Measurements from ENCODE around the gene C15orf40.
A peak's percentile ranks its signal among the peaks of the same experiment; 100 is the strongest.

Gene C15orf40

GRCh38 chr15:83016906-83017305 lies 5.5 kb upstream of the C15orf40 start:
- ChIA-PET POLR2A (interaction anchor here (0.5 kb wide), 1 partner anchor 285 kb away, joined by 3 read pairs; no protein-coding TSS in a partner anchor), CTCF (interaction anchor here (0.7 kb wide), 1 partner anchor 112 kb away, joined by 3 read pairs; no protein-coding TSS in a partner anchor)
- Histone ChIP-seq H3K9me3 (ENCODE audit: control insufficient read depth, insufficient read depth, low read depth, low read length) (no peaks in the 10 kb centered on the region), H3K36me3 (ENCODE audit: control insufficient read depth in 2 of 2, insufficient read depth in 1 of 2, low read length in 2 of 2) (peaks cover 42 to 48% of the 10 kb centered on the region in 2 experiments), H3K27ac (ENCODE audit: extremely low read depth, low read depth, low read length) (no peak overlapping the region), H3K4me3 (ENCODE audit: low read depth, low read length) (no peak overlapping the region), H3K4me1 (ENCODE audit: control insufficient read depth, insufficient read depth, low read length) (0 out of 2 replicates have a peak, but pooled peaks cover 2% of the 10 kb centered on the region)
- TF ChIP-seq ZNF645 (tag by site-specific recombination; IDR thresholded peaks at IDR 0.05) (no peak), ZNF561 (tag by site-specific recombination; IDR thresholded peaks at IDR 0.05; ENCODE audit: borderline replicate concordance) (no peak), ZNF324 (tag by site-specific recombination; IDR thresholded peaks at IDR 0.05) (no peak), ZNF76 (tag by site-specific recombination; IDR thresholded peaks at IDR 0.05; ENCODE audit: borderline replicate concordance, low read depth) (no peak), ZNF266 (tag by site-specific recombination; IDR thresholded peaks at IDR 0.05; ENCODE audit: low read depth) (no peak), ZNF292 (tag by site-specific recombination; IDR thresholded peaks at IDR 0.05; ENCODE audit: borderline replicate concordance, low read depth) (no peak), SCRT2 (tag by site-specific recombination; IDR thresholded peaks at IDR 0.05) (no peak), ZNF16 (tag by site-specific recombination; IDR thresholded peaks at IDR 0.05; ENCODE audit: low read depth) (no peak), ZNF660 (tag by site-specific recombination; IDR thresholded peaks at IDR 0.05) (no peak), ZNF610 (tag by site-specific recombination; IDR thresholded peaks at IDR 0.05; ENCODE audit: borderline replicate concordance) (no peak), SETDB1 (IDR thresholded peaks at IDR 0.05; ENCODE audit: insufficient read length, low read length) (no peak), ZNF555 (tag by site-specific recombination; conservative IDR thresholded peaks at IDR 0.05) (no peak)

- H3K36me3 ChIP-seq (ENCODE audit: control insufficient read depth in 2 of 2, insufficient read depth in 1 of 2, low read length in 2 of 2): peaks cover 31 to 35% of the 10 kb centered on the region in 2 experiments
- H3K9me3 ChIP-seq (ENCODE audit: control insufficient read depth, insufficient read depth, low read depth, low read length): no peaks in the 10 kb centered on the region
- H3K4me3 ChIP-seq (ENCODE audit: low read depth, low read length): no peak overlapping the region
- CTCF ChIA-PET: interaction anchor here (0.5 to 1.1 kb wide), 3 partner anchors 22 to 186 kb away, joined by 3 to 4 read pairs (median 4); no protein-coding TSS in a partner anchor
- POLR2A ChIA-PET: interaction anchor here (0.6 kb wide), 1 partner anchor 17 kb away, joined by 3 read pairs; no protein-coding TSS in a partner anchor
- H3K27ac ChIP-seq (ENCODE audit: extremely low read depth, low read depth, low read length): no peak overlapping the region
- TF ChIP-seq WT1 (tag by site-specific recombination; IDR thresholded peaks at IDR 0.05) (0 out of 2 replicates have a peak, but pooled peaks have one; percentile 37), ZNF670 (tag by site-specific recombination; IDR thresholded peaks at IDR 0.05; ENCODE audit: low read depth) (no peak), ZNF488 (tag by site-specific recombination; IDR thresholded peaks at IDR 0.05) (no peak), ZNF433 (tag by site-specific recombination; IDR thresholded peaks at IDR 0.05; ENCODE audit: low read depth) (no peak), ZNF707 (tag by site-specific recombination; IDR thresholded peaks at IDR 0.05) (no peak), ZFP37 (tag by site-specific recombination; IDR thresholded peaks at IDR 0.05) (no peak)
- H3K4me1 ChIP-seq (ENCODE audit: control insufficient read depth, insufficient read depth, low read length): peaks cover 5% of the 10 kb centered on the region
These were observed 3.9 kb upstream of the C15orf40 start for GRCh38 chr15:83015361-83015760.

GRCh38 chr15:83014205-83014653 lies 2.8 kb upstream of the C15orf40 start:
- Histone ChIP-seq H3K4me1 (ENCODE audit: control insufficient read depth, insufficient read depth, low read length) (peaks cover 6% of the 10 kb centered on the region), H3K27ac (ENCODE audit: extremely low read depth, low read depth, low read length) (no peak overlapping the region), H3K4me3 (ENCODE audit: low read depth, low read length) (no peak overlapping the region), H3K9me3 (ENCODE audit: control insufficient read depth, insufficient read depth, low read depth, low read length) (no peaks in the 10 kb centered on the region), H3K36me3 (ENCODE audit: control insufficient read depth in 2 of 2, insufficient read depth in 1 of 2, low read length in 2 of 2) (peaks cover 25 to 36% of the 10 kb centered on the region in 2 experiments)
- ChIA-PET CTCF (interaction anchor here (0.5 to 1.1 kb wide), 5 partner anchors 21 to 1453 kb away, joined by 3 to 4 read pairs (median 3); no protein-coding TSS in a partner anchor), POLR2A (interaction anchor here (2.2 kb wide), 1 partner anchor 52 kb away, joined by 6 read pairs; the partner anchor contains the start of gene BTBD1)
- 0 out of 2 replicates have a peak, but pooled peaks have one; percentile 38 for TF ChIP-seq EGR2 (tag by site-specific recombination; IDR thresholded peaks at IDR 0.05; ENCODE audit: low read depth)
- no peak for TF ChIP-seq ZNF202 (tag by site-specific recombination; IDR thresholded peaks at IDR 0.05; ENCODE audit: borderline replicate concordance)
- 0 out of 2 replicates have a peak, but pooled peaks have one; percentile 26 for TF ChIP-seq SP7 (tag by site-specific recombination; IDR thresholded peaks at IDR 0.05)
- TF ChIP-seq SCRT2 (tag by site-specific recombination; IDR thresholded peaks at IDR 0.05): peak; percentile 82
